Nucleus accumbens (tissue), 56 donors: Measurements from ENCODE around the gene GRIK3.

Experiments
- DNase-seq, 56 donors: peaks; one replicate each; lab custom pipeline; 2025; lab: John Stamatoyannopoulos, UW

The GRIK3 gene

DNA sequence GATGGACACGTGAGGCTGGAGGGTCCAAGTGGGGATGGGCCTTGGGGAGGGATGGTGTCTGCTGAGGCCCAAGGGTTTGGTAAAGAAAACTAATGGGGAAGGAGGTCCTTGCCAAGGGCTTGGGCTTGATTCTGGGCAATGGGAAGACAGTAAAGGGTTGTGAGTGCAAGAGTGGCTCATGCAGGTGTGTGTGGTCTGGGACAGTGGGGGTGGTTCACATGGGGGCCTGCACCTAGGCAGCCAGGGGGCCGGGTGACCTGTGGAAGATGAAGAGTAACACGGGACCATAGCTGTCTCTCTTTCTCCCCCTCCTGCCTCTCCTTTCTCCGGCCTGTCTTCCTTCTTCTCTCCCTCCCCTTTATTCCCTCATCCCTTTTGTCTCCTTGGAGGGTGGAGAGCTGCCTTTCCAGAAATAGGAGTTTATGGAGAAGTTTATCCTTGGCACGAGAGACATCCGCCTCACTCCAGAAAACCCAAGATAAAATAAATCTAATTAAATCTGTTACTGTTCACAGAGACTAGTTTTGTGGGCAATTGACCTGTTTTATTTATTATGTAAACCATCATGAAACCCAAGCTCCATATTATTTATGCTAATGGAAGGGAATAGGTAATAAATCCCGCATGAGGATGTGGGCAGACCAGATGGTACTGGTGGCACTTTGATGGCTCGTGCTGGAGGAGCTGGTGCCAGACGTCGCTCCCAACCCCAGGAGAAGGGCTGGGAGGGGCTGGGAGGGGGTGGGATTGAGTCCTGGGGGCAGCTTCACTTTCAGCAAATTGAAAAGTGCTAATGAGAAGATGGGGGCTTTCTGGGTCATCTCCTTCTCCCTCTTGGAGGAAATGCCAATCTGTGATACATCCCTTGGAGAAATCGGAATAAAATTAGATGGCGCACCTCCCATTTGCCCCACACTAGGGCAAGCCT, 278.7 kb downstream of the GRIK3 start:
- DNase-seq: no peak

DNA sequence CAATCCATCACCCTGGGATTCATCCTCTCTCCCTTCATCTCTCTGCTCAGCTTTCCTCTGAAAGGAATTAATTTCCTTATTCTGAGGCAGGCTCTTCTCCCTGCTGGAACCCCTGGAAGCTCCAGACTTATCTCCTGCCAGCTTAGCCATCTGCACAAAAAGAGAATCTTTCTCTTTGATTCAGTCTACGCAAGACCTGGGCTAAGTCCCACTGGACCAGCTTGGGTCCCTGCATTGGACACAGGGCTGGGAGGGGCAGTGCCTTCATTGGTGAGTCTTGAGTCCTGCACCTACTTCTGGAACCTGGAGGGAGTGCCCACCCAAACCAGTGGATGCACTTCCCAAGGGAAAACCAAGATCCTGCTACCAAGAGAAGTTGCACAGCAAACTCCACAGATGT, 279.9 kb downstream of the GRIK3 start:
- no peak for DNase-seq

DNA sequence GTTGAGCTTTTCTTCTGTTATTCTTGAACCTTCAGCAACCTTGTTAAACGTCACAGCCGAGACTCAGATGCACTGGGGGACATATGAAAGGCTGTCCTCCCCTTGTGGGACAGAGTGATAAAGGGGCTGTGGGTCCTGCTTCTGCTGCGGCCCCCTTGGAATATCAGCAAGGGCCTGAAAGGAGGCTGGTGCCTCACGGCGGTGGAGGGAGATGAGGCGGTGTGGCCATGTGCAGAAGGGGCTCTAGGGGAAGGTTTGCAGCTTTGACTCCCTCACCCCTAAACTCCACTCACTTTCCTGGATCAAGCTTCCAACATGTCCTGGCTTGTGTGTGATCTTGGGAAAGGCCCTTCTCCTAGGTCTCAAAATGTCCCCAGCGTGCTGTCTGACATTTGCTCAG, 280.9 kb downstream of the GRIK3 start:
- no peak for DNase-seq

DNA sequence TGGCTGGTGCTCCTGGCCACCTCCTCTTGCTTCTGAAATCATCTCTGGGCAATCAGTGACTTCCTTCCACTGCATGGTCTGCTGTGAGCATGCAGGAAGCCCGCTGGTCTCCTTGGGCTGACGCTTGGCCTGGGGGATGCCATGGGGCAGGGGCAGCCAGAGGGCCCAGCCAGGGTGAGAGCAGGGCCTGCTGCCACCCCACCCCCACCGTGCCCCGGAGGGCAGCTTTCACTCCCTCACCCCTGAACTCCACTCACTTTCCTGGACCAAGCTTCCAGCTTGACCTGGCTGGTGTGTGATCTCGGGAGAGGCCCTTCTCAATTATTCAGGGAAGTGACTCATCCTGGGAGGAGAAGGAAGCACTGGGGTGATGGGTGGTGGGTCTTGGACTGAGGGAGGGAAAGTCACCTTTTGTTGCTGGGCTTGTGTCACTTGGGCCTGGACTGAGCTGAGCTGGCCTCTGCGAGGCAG, 281.4 kb downstream of the GRIK3 start:
- no peak for DNase-seq

DNA sequence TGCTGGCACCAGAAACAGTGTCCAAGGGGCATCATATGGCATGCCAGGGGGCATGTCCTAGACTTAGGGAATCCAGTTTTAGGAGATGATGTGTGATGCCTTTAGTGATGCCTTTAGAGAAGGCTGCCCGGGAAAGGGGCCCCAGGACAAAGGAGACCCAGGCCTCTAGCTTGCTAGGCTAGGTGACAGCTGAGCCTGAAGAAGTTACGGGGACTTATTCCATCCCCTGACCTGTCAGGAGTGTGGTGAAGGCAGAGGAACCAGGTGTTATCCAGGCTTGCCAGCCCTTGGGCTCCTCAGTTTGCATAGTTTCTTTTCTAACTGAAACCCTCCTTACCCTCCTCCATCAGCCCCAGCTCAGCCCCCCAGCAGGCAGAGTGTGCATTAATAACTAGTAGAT, 281.9 kb downstream of the GRIK3 start:
- no peak for DNase-seq

DNA sequence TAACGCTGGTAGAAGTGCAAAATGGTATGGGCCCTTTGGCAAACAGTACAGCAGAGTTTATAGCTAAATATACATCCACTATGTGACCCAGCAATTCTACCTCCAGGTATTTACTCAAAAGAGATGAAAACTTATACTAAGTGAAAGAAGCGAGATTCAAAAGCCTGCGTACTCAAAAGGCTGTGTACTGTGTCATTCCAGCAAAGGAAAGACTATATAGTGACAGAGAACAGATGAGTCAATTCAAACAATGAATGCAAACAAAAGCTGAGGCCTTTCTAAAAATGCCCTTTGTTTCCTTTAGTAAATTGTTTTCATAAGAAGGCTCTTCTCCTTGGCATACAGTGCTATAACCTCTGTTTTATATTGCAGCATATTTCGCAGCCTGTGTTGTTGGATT, 282.8 kb downstream of the GRIK3 start:
- DNase-seq: no peak

DNA sequence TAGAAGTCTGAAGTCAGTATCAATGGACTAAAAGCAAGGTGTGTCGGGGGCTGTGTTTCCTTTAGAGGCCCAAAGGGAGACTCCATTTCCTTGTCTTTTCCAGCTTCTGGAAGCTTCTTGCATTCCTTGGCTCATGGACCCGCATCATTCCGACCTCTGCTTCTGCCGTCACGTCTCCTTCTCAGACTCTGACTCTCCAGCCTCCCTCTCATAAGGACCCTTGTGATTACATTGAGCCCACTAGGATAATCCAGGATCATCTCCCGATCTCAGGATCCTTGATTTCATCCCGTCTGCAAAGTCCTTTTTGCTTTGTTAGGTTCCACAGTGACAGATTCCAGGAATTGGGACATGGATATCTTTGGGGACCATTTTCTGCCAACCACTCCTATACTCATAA, 285.8 kb downstream of the GRIK3 start:
- no peak for DNase-seq
